Stimulated activated naive B cell treated with anti-CD40 and anti-IgM and Interleukin-4, amounts not matched to agents 10 μg/mL and 1 μg/mL and 100 μg/mL, for 72 hours (primary cell): ENCODE results near the gene SLC38A11.

ENCODE experiments used
- ATAC-seq, 2 donors: fragments of 150-1000 bp; cut with Tn5 transposase; replicated peaks; 2 replicates each; pipeline ENCODE4 v1.10.0; 2021; ENCODE audit warnings: moderate library complexity in 1 of 2
- DNase-seq: peaks from one replicate; pipeline ENCODE4 v3.0.0; 2021
- H3K27ac Mint-ChIP-seq: one replicate; pipeline ENCODE4 v1.8.0; 2022; ENCODE audit warnings: mild to moderate bottlenecking, mixed read lengths
- H3K27me3 Mint-ChIP-seq, 2 donors: one replicate each; pipeline ENCODE4 v1.8.0; 2022; ENCODE audit warnings: mixed read lengths in 2 of 2
- H3K36me3 Mint-ChIP-seq, 2 donors: one replicate each; pipeline ENCODE4 v1.8.0; 2022; ENCODE audit warnings: mixed read lengths in 2 of 2, mild to moderate bottlenecking in 1 of 2
- H3K4me1 Mint-ChIP-seq, 2 donors: one replicate each; pipeline ENCODE4 v1.8.0; 2022; ENCODE audit warnings: mixed read lengths in 2 of 2, mild to moderate bottlenecking in 1 of 2
- H3K4me3 Mint-ChIP-seq, 2 donors: one replicate each; pipeline ENCODE4 v1.8.0; 2022; ENCODE audit warnings: mild to moderate bottlenecking in 2 of 2, mixed read lengths in 2 of 2, moderate library complexity in 1 of 2
- H3K9me3 Mint-ChIP-seq, 2 donors: one replicate each; pipeline ENCODE4 v1.8.0; 2022; ENCODE audit warnings: mixed read lengths in 2 of 2, mild to moderate bottlenecking in 1 of 2

Gene SLC38A11

GRCh38 chr2:164952057-164952702 lies 3.1 kb downstream of the SLC38A11 start:
- no peaks in the 10 kb centered on the region for H3K27me3 Mint-ChIP-seq
- peaks cover 2 to 5% of the 10 kb centered on the region in 2 donors for H3K9me3 Mint-ChIP-seq
- peak overlapping the region; percentile 1 for H3K27ac Mint-ChIP-seq
- DNase-seq (no peak), ATAC-seq (peak; percentile 45 to 55)
- peaks cover 0 to 23% of the 10 kb centered on the region in 2 donors for H3K36me3 Mint-ChIP-seq
- H3K4me3 Mint-ChIP-seq, result peak overlapping the region; percentile 14 to 45
- peaks cover 26 to 40% of the 10 kb centered on the region in 2 donors for H3K4me1 Mint-ChIP-seq

GRCh38 chr2:164948540-164948939 lies 6.8 kb downstream of the SLC38A11 start:
- Mint-ChIP-seq H3K27me3 (no peaks in the 10 kb centered on the region), H3K4me1 (peaks cover 22 to 30% of the 10 kb centered on the region in 2 donors), H3K27ac (no peak overlapping the region), H3K9me3 (peaks cover 2 to 5% of the 10 kb centered on the region in 2 donors), H3K4me3 (no peak overlapping the region), H3K36me3 (peaks cover 0 to 29% of the 10 kb centered on the region in 2 donors)
- DNase-seq (no peak), ATAC-seq (peak; percentile 42 to 48)

DNA sequence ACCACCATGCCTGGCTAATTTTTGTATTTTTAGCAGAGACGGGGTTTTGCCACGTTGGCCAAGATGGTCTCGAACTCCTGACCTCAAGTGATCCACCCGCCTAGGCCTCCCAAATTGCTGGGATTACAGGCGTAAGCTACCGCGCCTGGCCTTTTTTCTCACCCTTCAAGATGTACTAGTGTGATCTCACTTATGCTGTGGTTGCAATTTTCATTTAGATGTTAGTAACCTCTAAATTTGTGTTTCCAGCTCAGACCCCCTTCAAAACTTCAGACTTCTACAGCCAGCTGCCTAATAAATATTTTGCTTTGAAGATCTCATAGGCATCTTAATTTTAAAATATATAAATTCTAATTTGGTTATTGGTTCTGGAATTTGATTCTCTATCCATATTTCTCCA lies 8.0 kb downstream of the SLC38A11 start:
- Mint-ChIP-seq H3K4me1 (peaks cover 22 to 24% of the 10 kb centered on the region in 2 donors), H3K9me3 (peaks cover 2 to 5% of the 10 kb centered on the region in 2 donors), H3K27me3 (no peaks in the 10 kb centered on the region), H3K4me3 (no peak overlapping the region), H3K27ac (no peak overlapping the region), H3K36me3 (peaks cover 0 to 29% of the 10 kb centered on the region in 2 donors)
- no peak for ATAC-seq
- no peak for DNase-seq

- no peaks in the 10 kb centered on the region for H3K27me3 Mint-ChIP-seq
- ATAC-seq, result no peak
- no peak overlapping the region for H3K4me3 Mint-ChIP-seq
- DNase-seq, result no peak
- H3K36me3 Mint-ChIP-seq, result peaks cover 0 to 11% of the 10 kb centered on the region in 2 donors
- peaks cover 3 to 6% of the 10 kb centered on the region in 2 donors for H3K4me1 Mint-ChIP-seq
- no peaks in the 10 kb centered on the region for H3K9me3 Mint-ChIP-seq
- no peak overlapping the region for H3K27ac Mint-ChIP-seq
Observed at GRCh38 chr2:164943289-164943688, 12.0 kb downstream of the SLC38A11 start.

DNA sequence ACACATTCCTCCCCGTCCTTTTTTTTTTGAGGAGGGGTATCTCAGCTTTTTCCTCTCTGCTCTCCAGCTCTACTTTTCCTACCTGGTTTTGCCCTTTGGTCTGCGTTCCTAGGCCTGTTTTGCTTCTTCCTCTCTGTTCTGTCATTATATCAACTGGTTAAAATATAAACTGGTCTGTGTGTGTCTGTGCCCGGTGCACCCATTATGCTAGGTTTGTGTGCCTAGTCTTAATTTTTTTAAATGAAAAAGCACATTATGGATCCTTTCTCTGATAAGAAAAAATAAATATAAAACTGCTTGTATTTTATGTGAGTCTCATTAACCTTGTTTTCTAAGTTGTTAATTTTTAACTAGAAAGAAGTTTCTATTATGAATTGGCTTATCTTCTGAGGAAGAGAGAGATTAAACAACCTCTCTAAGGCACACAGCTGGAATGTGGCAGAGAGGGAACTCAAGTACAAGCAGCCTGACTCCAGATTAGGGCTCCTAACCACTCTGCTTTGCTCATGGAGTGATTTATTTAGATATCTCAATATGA lies 17.4 kb downstream of the SLC38A11 start:
- no peak for DNase-seq

GRCh38 chr2:164935118-164936101 lies 19.9 kb downstream of the SLC38A11 start:
- peaks cover 17 to 54% of the 10 kb centered on the region in 2 donors for H3K4me1 Mint-ChIP-seq
- no peak for DNase-seq
- no peak for ATAC-seq
- H3K36me3 Mint-ChIP-seq, result peaks cover 9 to 18% of the 10 kb centered on the region in 2 donors
- no peaks in the 10 kb centered on the region for H3K27me3 Mint-ChIP-seq
- peaks cover 9 to 10% of the 10 kb centered on the region in 2 donors for H3K9me3 Mint-ChIP-seq
- peak overlapping the region; percentile 65 for H3K27ac Mint-ChIP-seq
- H3K4me3 Mint-ChIP-seq, result no peak overlapping the region

More for the DNA sequence above, 17.4 kb downstream of the SLC38A11 start:
- Mint-ChIP-seq H3K27ac (peak overlapping the region; percentile 42), H3K27me3 (no peaks in the 10 kb centered on the region), H3K4me1 (peaks cover 5 to 38% of the 10 kb centered on the region in 2 donors), H3K36me3 (no peaks in the 10 kb centered on the region), H3K4me3 (peak overlapping the region; percentile 60 to 64), H3K9me3 (no peaks in the 10 kb centered on the region)
- ATAC-seq, result no peak

GRCh38 chr2:164934401-164935117 lies 20.8 kb downstream of the SLC38A11 start:
- Mint-ChIP-seq H3K4me3 (no peak overlapping the region), H3K27ac (peak overlapping the region; percentile 65), H3K4me1 (peaks cover 17 to 63% of the 10 kb centered on the region in 2 donors), H3K9me3 (peaks cover 16% of the 10 kb centered on the region in 2 donors), H3K36me3 (peaks cover 14 to 26% of the 10 kb centered on the region in 2 donors), H3K27me3 (no peaks in the 10 kb centered on the region)
- DNase-seq, result no peak
- ATAC-seq, result peak in 1 of 2 donors; percentile 34

GRCh38 chr2:164933671-164934189 lies 21.6 kb downstream of the SLC38A11 start:
- Mint-ChIP-seq H3K4me1 (peaks cover 17 to 70% of the 10 kb centered on the region in 2 donors), H3K36me3 (peaks cover 17 to 33% of the 10 kb centered on the region in 2 donors), H3K4me3 (no peak overlapping the region), H3K27ac (peak overlapping the region; percentile 56), H3K27me3 (no peaks in the 10 kb centered on the region), H3K9me3 (peaks cover 18 to 20% of the 10 kb centered on the region in 2 donors)
- DNase-seq (no peak), ATAC-seq (no peak)

- no peak for DNase-seq
- ATAC-seq, result no peak
- H3K27ac Mint-ChIP-seq, result no peak overlapping the region
- no peaks in the 10 kb centered on the region for H3K27me3 Mint-ChIP-seq
- H3K9me3 Mint-ChIP-seq, result peaks cover 18 to 22% of the 10 kb centered on the region in 2 donors
- H3K4me1 Mint-ChIP-seq, result peaks cover 14 to 65% of the 10 kb centered on the region in 2 donors
- no peak overlapping the region for H3K4me3 Mint-ChIP-seq
- H3K36me3 Mint-ChIP-seq, result peaks cover 19 to 35% of the 10 kb centered on the region in 2 donors
Observed at GRCh38 chr2:164932377-164932776, 22.9 kb downstream of the SLC38A11 start.

DNA sequence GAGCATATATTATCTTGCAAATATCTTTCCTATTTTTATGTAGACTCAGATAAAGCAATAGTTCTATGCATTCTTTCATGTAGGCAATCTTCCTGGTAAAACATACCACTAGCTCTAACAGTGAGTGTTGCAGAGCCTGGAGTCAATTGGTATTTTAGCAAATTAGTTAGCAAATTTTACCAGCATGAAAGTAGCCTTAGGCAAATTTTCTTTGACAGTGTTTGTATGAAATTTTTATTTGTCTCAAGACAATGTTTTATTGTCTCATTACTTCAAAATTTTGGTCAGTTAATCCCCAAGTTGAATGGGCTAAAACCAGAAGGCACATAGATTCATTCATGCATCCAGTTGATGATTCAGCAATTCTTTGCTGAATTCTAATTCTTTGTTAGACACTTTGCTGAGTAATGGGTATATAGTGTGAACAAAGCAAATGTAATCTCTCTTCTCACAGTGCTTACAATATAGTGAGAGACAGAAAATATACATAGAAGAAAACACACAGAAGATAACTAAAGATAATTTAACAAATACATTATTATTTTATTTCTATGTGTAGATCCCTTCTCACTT lies 27.1 kb downstream of the SLC38A11 start:
- Mint-ChIP-seq H3K9me3 (peaks cover 18 to 25% of the 10 kb centered on the region in 2 donors), H3K4me1 (peaks cover 16 to 40% of the 10 kb centered on the region in 2 donors), H3K4me3 (no peak overlapping the region), H3K27ac (no peak overlapping the region), H3K36me3 (peaks cover 23 to 45% of the 10 kb centered on the region in 2 donors), H3K27me3 (no peaks in the 10 kb centered on the region)
- DNase-seq, result no peak
- no peak for ATAC-seq

GRCh38 chr2:164922134-164922533 lies 33.2 kb downstream of the SLC38A11 start:
- H3K4me1 Mint-ChIP-seq, result peaks cover 0 to 5% of the 10 kb centered on the region in 2 donors
- no peak overlapping the region for H3K27ac Mint-ChIP-seq
- H3K36me3 Mint-ChIP-seq, result peaks cover 10 to 20% of the 10 kb centered on the region in 2 donors
- no peaks in the 10 kb centered on the region for H3K27me3 Mint-ChIP-seq
- no peak overlapping the region for H3K4me3 Mint-ChIP-seq
- ATAC-seq (no peak), DNase-seq (no peak)
- H3K9me3 Mint-ChIP-seq, result peaks cover 0 to 5% of the 10 kb centered on the region in 2 donors

DNA sequence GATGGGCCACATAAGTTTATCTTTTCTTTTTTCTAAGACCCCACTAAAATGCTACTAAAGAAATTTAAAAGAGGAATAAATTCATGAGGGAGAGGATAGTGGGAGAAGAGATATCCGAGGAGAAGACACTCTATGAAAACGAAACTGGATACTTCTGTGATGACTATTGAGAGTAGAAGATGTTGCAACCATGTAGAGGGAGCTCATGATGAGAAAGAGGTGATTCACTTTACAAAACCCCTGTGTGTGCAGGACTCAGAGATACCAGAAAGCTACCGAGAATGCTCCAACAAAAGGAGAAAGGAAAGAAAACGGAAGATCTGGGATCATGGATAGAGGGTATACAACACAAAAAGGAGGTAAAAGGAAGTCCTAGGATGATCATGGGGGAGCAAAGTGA lies 34.9 kb downstream of the SLC38A11 start:
- Mint-ChIP-seq H3K27ac (no peak overlapping the region), H3K9me3 (peaks cover 0 to 3% of the 10 kb centered on the region in 2 donors), H3K4me3 (no peak overlapping the region), H3K4me1 (peaks cover 0 to 2% of the 10 kb centered on the region in 2 donors), H3K27me3 (no peaks in the 10 kb centered on the region), H3K36me3 (peaks cover 8 to 13% of the 10 kb centered on the region in 2 donors)
- no peak for ATAC-seq
- no peak for DNase-seq

- Mint-ChIP-seq H3K27me3 (no peaks in the 10 kb centered on the region), H3K36me3 (peaks cover 3% of the 10 kb centered on the region in 2 donors), H3K4me1 (peaks cover 14 to 21% of the 10 kb centered on the region in 2 donors), H3K4me3 (no peak overlapping the region), H3K9me3 (no peaks in the 10 kb centered on the region), H3K27ac (no peak overlapping the region)
- DNase-seq, result no peak
- ATAC-seq, result no peak
Observed at GRCh38 chr2:164917296-164917903, 37.9 kb downstream of the SLC38A11 start.
